GM12872 (cell line): ENCODE data around the gene TNFSF11.

Experiments used
- TF ChIP-seq, protein P1 (sequence below): IDR thresholded peaks from 3 replicates; pipeline ENCODE4 v1.5.1; 2011; ENCODE audit warnings: low read depth, mild to moderate bottlenecking, low read length, moderate library complexity; ENCODE audit not compliant: insufficient read depth

TNFSF11 gene

DNA sequence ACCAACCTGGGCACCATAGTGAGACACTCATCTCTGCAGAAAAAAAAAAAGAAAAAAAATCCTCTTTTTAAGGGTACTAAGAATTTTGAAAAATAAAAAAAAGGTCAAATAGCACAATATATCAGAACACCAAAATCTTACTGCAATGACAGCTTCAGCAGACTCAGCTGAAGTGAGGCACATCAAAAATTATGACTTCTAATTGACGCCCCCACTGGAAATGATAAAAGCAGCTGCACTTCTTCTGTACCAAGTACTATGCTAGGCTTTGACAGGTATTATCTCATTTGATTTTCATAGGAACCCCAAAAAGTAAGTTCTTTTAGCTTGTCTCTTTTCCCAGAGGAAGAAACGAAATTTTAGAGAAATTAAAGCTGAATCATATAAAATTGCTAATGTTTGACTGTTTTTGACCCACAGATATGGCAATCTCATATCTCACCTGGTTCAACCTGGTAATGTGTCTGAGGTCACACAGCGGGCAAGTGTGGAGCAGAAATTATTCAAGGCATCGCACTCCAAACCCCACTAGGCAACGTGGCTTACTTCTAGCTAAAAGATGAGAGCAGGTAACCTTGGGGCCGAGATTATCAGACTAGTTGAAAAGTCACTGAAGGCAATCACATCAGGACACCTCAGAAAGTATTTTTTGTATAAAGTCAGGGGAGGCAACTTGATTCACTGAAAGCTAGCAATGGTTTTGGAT is 78.1 kb downstream of the TNFSF11 start:
- TF ChIP-seq, protein P1, sequence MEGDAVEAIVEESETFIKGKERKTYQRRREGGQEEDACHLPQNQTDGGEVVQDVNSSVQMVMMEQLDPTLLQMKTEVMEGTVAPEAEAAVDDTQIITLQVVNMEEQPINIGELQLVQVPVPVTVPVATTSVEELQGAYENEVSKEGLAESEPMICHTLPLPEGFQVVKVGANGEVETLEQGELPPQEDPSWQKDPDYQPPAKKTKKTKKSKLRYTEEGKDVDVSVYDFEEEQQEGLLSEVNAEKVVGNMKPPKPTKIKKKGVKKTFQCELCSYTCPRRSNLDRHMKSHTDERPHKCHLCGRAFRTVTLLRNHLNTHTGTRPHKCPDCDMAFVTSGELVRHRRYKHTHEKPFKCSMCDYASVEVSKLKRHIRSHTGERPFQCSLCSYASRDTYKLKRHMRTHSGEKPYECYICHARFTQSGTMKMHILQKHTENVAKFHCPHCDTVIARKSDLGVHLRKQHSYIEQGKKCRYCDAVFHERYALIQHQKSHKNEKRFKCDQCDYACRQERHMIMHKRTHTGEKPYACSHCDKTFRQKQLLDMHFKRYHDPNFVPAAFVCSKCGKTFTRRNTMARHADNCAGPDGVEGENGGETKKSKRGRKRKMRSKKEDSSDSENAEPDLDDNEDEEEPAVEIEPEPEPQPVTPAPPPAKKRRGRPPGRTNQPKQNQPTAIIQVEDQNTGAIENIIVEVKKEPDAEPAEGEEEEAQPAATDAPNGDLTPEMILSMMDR = no peak

DNA sequence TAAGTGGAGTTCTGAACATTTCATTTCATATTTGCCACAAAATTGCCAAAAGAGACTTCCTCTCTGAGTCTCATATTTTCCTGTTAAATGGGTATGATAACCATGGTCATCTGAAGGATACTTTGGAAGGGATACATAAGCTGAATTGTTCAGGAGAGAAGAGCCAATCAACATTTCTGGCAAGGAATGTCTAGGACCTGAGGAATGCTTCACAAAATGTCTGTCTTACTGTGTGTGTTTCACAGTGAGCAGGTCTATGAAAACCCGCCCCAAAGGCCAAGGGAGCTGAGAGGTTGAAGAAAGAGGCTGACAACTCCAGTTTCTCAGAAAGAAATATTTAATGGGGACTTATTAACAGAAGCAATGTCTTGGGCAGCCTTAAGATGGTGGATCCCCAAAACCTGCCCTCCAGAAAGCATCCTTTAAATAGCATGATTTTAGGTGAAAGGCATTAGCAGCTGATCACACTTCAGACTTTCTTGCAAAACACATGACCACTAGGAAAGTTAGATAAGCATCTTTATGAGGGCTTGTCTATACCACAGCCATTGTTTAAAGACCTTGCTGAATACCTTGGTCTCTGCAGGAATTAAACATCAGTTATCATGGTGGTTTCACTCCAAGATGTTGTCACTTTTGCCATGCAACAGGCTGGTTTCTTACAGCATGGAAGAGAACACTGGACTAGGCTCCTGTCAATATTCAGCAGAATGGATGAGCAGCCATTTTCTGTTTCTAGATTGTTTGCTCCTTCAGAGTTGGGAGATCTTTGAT is 78.9 kb downstream of the TNFSF11 start:
- TF ChIP-seq, protein P1 = no peak

DNA sequence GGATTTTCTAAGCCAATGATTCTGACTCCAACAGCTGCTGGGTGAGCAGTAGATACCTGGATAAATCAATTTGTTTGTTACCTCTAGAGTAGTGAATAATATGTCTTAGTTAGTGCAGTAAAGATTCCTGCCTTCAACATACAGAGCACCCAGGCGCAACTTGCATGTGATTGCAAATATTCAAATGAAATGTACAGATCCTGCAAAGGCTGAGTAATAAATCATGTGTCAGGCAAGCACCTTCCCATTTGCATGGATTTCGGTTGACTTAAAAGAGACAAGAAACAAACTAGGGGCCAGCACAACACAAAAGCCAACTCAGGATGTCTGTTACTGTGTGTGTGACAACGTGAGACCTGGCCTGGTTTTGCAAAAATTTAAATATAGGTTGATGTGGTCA is 79.7 kb downstream of the TNFSF11 start:
- TF ChIP-seq, protein P1 = no peak

DNA sequence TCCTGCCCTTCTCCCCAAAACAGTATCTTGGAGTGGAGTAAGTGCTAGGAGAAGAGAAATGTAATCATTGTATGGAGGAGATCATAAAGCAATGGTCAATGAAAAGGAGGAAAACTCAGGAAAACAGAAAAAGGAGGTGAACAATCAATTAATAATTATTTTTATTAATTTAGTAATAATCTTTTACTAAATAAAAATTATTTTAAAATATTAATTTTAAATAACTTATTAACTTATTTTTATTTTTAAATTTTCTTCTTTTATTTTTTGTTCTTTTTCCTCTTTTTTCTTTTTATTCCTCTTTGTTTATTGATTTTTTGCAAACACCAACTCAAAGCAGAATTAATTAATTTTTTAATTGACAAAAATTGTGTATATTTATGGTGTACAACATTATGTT is 80.3 kb downstream of the TNFSF11 start:
- TF ChIP-seq, protein P1 = no peak

DNA sequence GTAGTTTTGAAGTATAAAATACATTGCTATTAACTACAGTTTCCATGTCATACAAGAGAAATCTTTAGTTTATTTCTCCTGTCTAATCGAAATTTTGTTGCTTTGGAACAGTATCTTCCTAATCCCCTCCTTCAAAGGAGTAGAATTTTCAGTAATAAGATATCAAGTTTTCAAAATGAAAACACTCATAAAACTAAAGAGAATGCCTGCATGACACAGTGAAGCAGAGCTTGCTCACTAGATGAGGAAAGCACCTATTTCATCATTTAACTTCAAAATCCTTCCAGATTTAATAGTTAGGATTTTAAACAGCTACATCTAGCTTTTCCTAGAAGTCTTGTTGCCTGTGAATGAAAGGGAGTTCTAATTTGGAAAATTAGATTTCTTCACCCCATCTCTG is 80.8 kb downstream of the TNFSF11 start:
- TF ChIP-seq, protein P1 = no peak

DNA sequence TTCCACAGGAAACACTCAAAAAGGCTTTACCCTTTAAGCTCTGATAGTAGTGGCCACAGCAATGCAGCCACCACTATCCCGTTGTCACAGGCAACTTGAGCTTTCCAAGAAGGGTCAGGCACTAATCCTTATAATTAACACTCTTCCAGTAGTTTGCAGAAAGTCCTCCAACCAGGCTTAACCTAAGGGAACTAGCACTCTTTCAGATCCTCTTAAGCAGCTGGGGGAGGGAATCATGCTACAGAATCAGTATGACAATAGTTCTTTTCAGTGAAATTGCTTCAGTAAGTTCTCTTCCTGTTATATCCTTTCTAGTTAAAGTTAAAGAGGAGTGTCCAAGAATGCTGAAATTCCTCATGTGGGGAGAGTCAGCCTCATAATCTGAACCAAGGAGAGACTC is 82.2 kb downstream of the TNFSF11 start:
- TF ChIP-seq, protein P1 = no peak

DNA sequence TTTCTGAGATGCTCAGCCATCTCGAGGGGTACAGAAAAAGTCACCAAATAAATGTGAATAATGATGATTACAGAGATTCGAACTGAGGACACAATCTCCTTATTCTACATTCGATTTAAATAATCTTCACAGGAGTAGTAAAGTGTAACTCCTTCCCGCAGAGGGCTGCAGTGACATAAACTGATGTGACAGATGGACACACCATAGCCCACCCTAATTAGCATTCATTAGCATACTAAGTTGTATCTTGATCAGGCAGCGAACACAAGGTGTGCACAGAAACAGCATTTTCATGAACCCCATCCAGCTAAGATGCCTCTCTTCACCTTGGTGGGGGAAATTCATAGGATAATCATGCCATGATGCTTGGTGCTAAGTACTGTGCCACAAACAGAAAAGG is 83.0 kb downstream of the TNFSF11 start:
- TF ChIP-seq, protein P1 = no peak
